IPS-18a (cell line): ENCODE data around the gene DQX1.

Source experiments
- H3K27ac ChIP-seq: one replicate; pipeline ENCODE4 v1.5.1; 2013; ENCODE audit warnings: low read length
- H3K27me3 ChIP-seq: one replicate; pipeline ENCODE4 v1.6.1; 2013; ENCODE audit warnings: mild to moderate bottlenecking, low read length; ENCODE audit not compliant: control insufficient read depth, insufficient read depth
- H3K36me3 ChIP-seq: one replicate; pipeline ENCODE4 v1.6.1; 2013; ENCODE audit warnings: low read depth, low read length; ENCODE audit not compliant: control insufficient read depth
- H3K4me1 ChIP-seq: one replicate; pipeline ENCODE4 v1.6.1; 2013; ENCODE audit warnings: low read depth, low read length; ENCODE audit not compliant: control insufficient read depth
- H3K4me3 ChIP-seq: one replicate; pipeline ENCODE4 v1.5.1; 2013; ENCODE audit warnings: low read length
- H3K9ac ChIP-seq: one replicate; pipeline ENCODE4 v1.6.1; 2013; ENCODE audit warnings: mild to moderate bottlenecking, low read length, moderate library complexity
- H3K9me3 ChIP-seq: one replicate; pipeline ENCODE4 v1.6.1; 2013; ENCODE audit warnings: low read depth, low read length; ENCODE audit not compliant: control insufficient read depth

The DQX1 gene

GRCh38 chr2:74502720-74503505, 23.1 kb downstream of the DQX1 start:
- H3K9me3 ChIP-seq: no peaks in the 10 kb centered on the region
- H3K4me3 ChIP-seq: peak overlapping the region; percentile 52
- no peak overlapping the region for H3K27ac ChIP-seq
- peaks cover 10% of the 10 kb centered on the region for H3K36me3 ChIP-seq
- peaks cover 42% of the 10 kb centered on the region for H3K4me1 ChIP-seq
- peaks cover 90% of the 10 kb centered on the region for H3K27me3 ChIP-seq
- H3K9ac ChIP-seq: no peak overlapping the region

DNA sequence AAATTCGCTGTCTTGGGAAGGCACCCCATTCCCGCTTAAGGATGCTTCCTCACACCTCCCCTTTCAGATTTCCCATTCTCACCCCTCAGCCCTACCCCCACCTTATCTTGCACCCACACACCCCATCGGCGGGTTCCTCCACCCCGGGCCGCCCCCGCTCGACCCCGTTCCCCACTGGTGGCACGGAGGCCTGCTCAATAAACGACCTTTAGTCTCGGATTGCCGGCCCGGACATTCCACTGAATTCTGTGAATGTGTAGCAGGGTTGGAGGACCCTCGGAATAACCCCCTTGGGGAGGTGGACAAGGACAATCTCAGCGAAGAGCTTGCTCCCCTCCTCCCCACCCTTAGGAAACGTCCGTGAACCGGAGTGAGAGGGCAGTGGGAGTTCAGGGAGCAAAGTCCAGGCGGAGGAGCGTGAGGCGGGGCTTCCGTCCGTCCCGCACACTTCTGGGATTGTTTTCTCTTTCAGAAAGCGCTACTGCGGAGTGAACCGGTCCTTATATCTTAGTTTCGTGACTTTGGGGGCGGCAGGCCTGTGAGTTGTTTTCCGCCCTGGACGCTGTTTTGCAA, 23.8 kb downstream of the DQX1 start:
- H3K27ac ChIP-seq: no peak overlapping the region

GRCh38 chr2:74501335-74502071, 24.5 kb downstream of the DQX1 start:
- no peak overlapping the region for H3K9ac ChIP-seq
- peaks cover 37% of the 10 kb centered on the region for H3K4me1 ChIP-seq
- H3K36me3 ChIP-seq: peaks cover 10% of the 10 kb centered on the region
- peaks cover 100% of the 10 kb centered on the region for H3K27me3 ChIP-seq
- no peaks in the 10 kb centered on the region for H3K9me3 ChIP-seq
- H3K4me3 ChIP-seq: peak overlapping the region; percentile 52
- H3K27ac ChIP-seq: no peak overlapping the region

More for the DNA sequence above, 23.8 kb downstream of the DQX1 start:
- Histone ChIP-seq H3K4me1 (peaks cover 42% of the 10 kb centered on the region), H3K4me3 (peak overlapping the region; percentile 52), H3K9me3 (no peaks in the 10 kb centered on the region), H3K27me3 (peaks cover 96% of the 10 kb centered on the region), H3K36me3 (peaks cover 10% of the 10 kb centered on the region), H3K9ac (no peak overlapping the region)

DNA sequence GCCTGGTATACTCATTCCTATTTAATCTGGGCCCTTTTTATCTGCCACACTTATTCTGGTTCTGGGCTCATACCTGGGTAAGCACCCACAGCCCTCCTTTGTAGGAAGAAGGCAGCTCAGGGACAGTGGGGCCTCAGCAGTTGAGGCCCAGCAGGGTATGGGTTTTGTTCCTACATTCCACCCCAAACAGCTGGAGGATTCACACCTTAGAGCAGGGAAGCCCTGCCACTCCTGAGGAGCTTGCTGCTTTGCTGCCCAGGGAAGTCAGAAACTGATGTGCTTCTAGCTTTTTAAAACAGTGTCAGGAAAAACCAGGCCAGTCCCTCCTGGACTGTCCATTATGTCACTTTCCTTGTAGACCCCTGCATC, 25.5 kb downstream of the DQX1 start:
- Histone ChIP-seq H3K4me1 (peaks cover 37% of the 10 kb centered on the region), H3K9ac (no peak overlapping the region), H3K36me3 (peaks cover 6% of the 10 kb centered on the region), H3K9me3 (no peaks in the 10 kb centered on the region), H3K4me3 (no peak overlapping the region), H3K27ac (no peak overlapping the region), H3K27me3 (peaks cover 100% of the 10 kb centered on the region)

DNA sequence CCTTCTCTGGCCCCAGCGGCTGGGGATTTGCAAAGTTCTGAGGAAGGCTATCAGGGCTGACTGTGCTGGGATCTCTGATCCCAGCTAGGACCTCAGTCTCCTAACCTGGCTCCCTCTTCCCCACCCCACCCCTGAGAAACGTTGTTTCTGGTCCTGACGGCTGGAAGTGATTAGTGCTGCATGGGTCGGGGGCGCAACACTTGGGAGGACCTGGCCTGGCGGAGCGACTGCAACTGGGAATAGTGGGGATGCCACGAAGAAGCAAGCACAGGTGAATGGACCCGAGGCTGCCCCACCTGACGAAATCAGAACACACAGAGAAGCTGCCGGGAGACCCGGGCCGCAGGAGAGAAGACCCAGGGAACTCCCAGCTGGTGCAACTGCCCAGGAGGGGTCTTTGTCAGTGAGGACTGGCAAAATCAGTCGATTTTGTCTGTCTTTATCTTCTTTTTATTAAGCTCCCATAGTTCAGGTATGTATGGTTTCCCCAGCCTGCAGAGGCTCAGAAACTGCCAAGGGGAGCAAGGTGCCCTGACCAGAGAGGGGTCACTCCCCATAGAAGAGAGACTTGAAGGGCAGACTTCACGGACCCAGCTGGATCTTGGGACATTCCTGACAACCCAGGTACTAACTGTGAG, 26.0 kb downstream of the DQX1 start:
- Histone ChIP-seq H3K27ac (no peak overlapping the region), H3K27me3 (peaks cover 100% of the 10 kb centered on the region), H3K4me1 (peaks cover 37% of the 10 kb centered on the region), H3K9ac (no peak overlapping the region), H3K4me3 (peak overlapping the region; percentile 55), H3K36me3 (peaks cover under 1% of the 10 kb centered on the region), H3K9me3 (no peaks in the 10 kb centered on the region)

GRCh38 chr2:74499267-74499939, 26.6 kb downstream of the DQX1 start, which contains the start of gene LBX2:
LBX2 (minus strand) TSS chr2:74499603; CDS start chr2:74499537, 66 bp downstream.
- Histone ChIP-seq H3K36me3 (no peaks in the 10 kb centered on the region), H3K27ac (no peak within 1 kb of the TSS), H3K27me3 (peaks cover 96% of the 10 kb centered on the region), H3K9me3 (no peaks in the 10 kb centered on the region), H3K4me3 (peak within 1 kb of the TSS; percentile 55), H3K4me1 (peaks cover 37% of the 10 kb centered on the region), H3K9ac (no peak within 1 kb of the TSS)

DNA sequence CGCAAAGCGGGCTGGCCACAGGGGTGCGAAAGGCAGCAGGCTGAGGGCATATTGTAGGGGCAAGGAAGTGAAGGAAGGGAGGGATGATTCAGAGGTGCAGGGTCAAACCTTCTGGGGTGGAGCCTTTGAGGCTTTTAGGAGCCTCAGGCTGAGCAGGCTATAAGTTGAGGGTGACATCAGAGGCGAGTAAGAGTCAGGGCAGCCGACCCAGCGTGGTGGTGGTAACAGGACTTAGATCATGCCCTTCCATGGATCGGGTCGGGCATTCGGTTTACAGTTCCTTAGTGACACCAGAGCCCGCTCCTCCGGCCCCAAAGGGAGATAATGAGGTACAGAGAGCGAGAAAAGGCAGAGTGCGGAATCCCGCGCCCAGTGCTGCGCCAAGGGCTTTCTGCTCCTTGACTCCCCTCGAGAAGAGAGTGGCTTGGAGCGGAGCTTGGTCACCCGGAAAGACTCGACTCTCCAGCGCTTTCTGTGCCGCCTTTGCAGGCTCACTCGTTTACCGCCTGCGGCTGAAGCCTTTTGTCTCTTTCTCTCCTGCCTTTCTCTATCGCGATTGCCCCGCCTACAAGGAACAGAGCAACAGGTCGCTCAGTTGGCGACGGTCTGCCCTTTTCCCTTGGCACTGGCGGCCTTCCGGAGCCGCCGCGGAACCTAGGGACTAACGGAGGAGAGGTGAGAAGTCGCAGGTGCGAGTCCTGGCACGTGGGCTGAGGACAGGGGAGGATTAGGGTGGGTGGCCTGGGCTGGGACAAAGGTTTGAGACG, 27.3 kb downstream of the DQX1 start:
- H3K4me1 ChIP-seq: peaks cover 33% of the 10 kb centered on the region

GRCh38 chr2:74497777-74498499, 28.1 kb downstream of the DQX1 start:
- Histone ChIP-seq H3K27ac (no peak overlapping the region), H3K4me1 (peaks cover 33% of the 10 kb centered on the region), H3K9me3 (no peaks in the 10 kb centered on the region), H3K36me3 (peaks cover 9% of the 10 kb centered on the region), H3K4me3 (peak overlapping the region; percentile 55), H3K9ac (no peak overlapping the region), H3K27me3 (peaks cover 81% of the 10 kb centered on the region)

More for the DNA sequence above, 27.3 kb downstream of the DQX1 start:
- Histone ChIP-seq H3K36me3 (peaks cover 2% of the 10 kb centered on the region), H3K9ac (no peak overlapping the region), H3K4me3 (peak overlapping the region; percentile 55), H3K27ac (no peak overlapping the region), H3K9me3 (no peaks in the 10 kb centered on the region), H3K27me3 (peaks cover 89% of the 10 kb centered on the region)

GRCh38 chr2:74496997-74497776, 28.8 kb downstream of the DQX1 start:
- peaks cover 17% of the 10 kb centered on the region for H3K36me3 ChIP-seq
- H3K27me3 ChIP-seq: peaks cover 74% of the 10 kb centered on the region
- no peak overlapping the region for H3K9ac ChIP-seq
- no peak overlapping the region for H3K27ac ChIP-seq
- peak overlapping the region; percentile 55 for H3K4me3 ChIP-seq
- H3K9me3 ChIP-seq: no peaks in the 10 kb centered on the region
- peaks cover 31% of the 10 kb centered on the region for H3K4me1 ChIP-seq
